Measurements from ENCODE around the gene BEST1. TPM values are rescaled to one million over a fixed set of nuclear protein-coding genes. Genes with fewer than 3 reads are reported as not detected.

The BEST1 gene
- total and polyA plus RNA-seq, 2 of the 13 experiments (the other 11 are each of a cell fraction or from before 2014, with no cell fraction given): 0.09 to 0.65 TPM

GRCh38 chr11:61996933-61997332 is 46.8 kb downstream of the BEST1 start (continued):
- no peak for TF ChIP-seq ZNF407 (CRISPR knock-in tag; IDR thresholded peaks at IDR 0.05; ENCODE audit: not compliant biosample characterization)
- TF ChIP-seq HOMEZ (CRISPR knock-in tag; IDR thresholded peaks at IDR 0.05; ENCODE audit: low read depth): 0 out of 2 replicates have a peak, but pooled peaks have one; percentile 15
- TF ChIP-seq HNRNPH1 (optimal IDR thresholded peaks at IDR 0.05; ENCODE audit: low read depth, low read length): no peak
- TF ChIP-seq ZNF326 (CRISPR knock-in tag; IDR thresholded peaks at IDR 0.05; ENCODE audit: borderline replicate concordance): no peak
- TF ChIP-seq GABPA (IDR thresholded peaks at IDR 0.05; ENCODE audit: low read depth, low read length): no peak
- TF ChIP-seq GABPA (CRISPR knock-in tag; IDR thresholded peaks at IDR 0.05; ENCODE audit: low read depth): no peak
- no peak for TF ChIP-seq DNMT3B (CRISPR knock-in tag; conservative IDR thresholded peaks at IDR 0.05)
- TF ChIP-seq ZNF713 (CRISPR knock-in tag; IDR thresholded peaks at IDR 0.05): no peak
- TF ChIP-seq XRCC5 (optimal IDR thresholded peaks at IDR 0.05; ENCODE audit: low read length): peak; percentile 72
- no peak for TF ChIP-seq ZNF33B (CRISPR knock-in tag; IDR thresholded peaks at IDR 0.05)
- no peak for TF ChIP-seq ZMAT5 (CRISPR knock-in tag; IDR thresholded peaks at IDR 0.05; ENCODE audit: borderline replicate concordance, low read depth)
- TF ChIP-seq ZGPAT (CRISPR knock-in tag; IDR thresholded peaks at IDR 0.05): 0 out of 2 replicates have a peak, but pooled peaks have one; percentile 23
- no peak for TF ChIP-seq ZNF317 (CRISPR knock-in tag; IDR thresholded peaks at IDR 0.05)
- no peak for TF ChIP-seq ZNF382 (CRISPR knock-in tag; IDR thresholded peaks at IDR 0.05; ENCODE audit: borderline replicate concordance)
- no peak for TF ChIP-seq TAF15 (IDR thresholded peaks at IDR 0.05; ENCODE audit: low read depth, low read length, poor library complexity, severe bottlenecking)
- no peak for TF ChIP-seq USF2 (IDR thresholded peaks at IDR 0.05; ENCODE audit: low read depth, low read length)
- no peak for TF ChIP-seq USF2 (CRISPR knock-in tag; IDR thresholded peaks at IDR 0.05; ENCODE audit: borderline replicate concordance)
